Measurements from ENCODE around the gene IRF9. TPM values are rescaled to one million over a fixed set of nuclear protein-coding genes. Genes with fewer than 3 reads are reported as not detected.

Gene IRF9
- total RNA-seq, 1 experiment from 2014 or later, result 15.6 TPM

- TF ChIP-seq ELF4 (CRISPR knock-in tag; IDR thresholded peaks at IDR 0.05; ENCODE audit: low read depth) (no peak), MYBL2 (CRISPR knock-in tag; IDR thresholded peaks at IDR 0.05) (peak; percentile 82), NFATC4 (CRISPR knock-in tag; IDR thresholded peaks at IDR 0.05) (no peak), USF2 (CRISPR knock-in tag; IDR thresholded peaks at IDR 0.05) (peak; percentile 86), PREB (CRISPR knock-in tag; IDR thresholded peaks at IDR 0.05; ENCODE audit: borderline replicate concordance) (peak; percentile 88; the same call in 1 of the 2 replicates), KAT7 (CRISPR knock-in tag; IDR thresholded peaks at IDR 0.05; ENCODE audit: borderline replicate concordance) (0 out of 2 replicates have a peak, but pooled peaks have one; percentile 59), ZNF416 (CRISPR knock-in tag; IDR thresholded peaks at IDR 0.05) (no peak), CDX4 (CRISPR knock-in tag; IDR thresholded peaks at IDR 0.05; ENCODE audit: borderline replicate concordance) (no peak), ZNF532 (CRISPR knock-in tag; IDR thresholded peaks at IDR 0.05; ENCODE audit: borderline replicate concordance) (no peak), NFYB (CRISPR knock-in tag; conservative IDR thresholded peaks at IDR 0.05; ENCODE audit: low read depth) (no peak), RELA (CRISPR knock-in tag; IDR thresholded peaks at IDR 0.05; ENCODE audit: borderline replicate concordance) (0 out of 2 replicates have a peak, but pooled peaks have one; percentile 55), ZNF396 (CRISPR knock-in tag; IDR thresholded peaks at IDR 0.05; ENCODE audit: borderline replicate concordance) (no peak), NR3C1 (CRISPR knock-in tag; conservative IDR thresholded peaks at IDR 0.05; ENCODE audit: low read depth) (peak; percentile 87; the same call in 1 of the 2 replicates), ZNF219 (CRISPR knock-in tag; IDR thresholded peaks at IDR 0.05; ENCODE audit: borderline replicate concordance) (peak; percentile 33; the same call in 1 of the 2 replicates), E2F1 (CRISPR knock-in tag; IDR thresholded peaks at IDR 0.05) (no peak), FOXP1 (CRISPR knock-in tag; IDR thresholded peaks at IDR 0.05; ENCODE audit: borderline replicate concordance) (peak; percentile 74; the same call in 1 of the 2 replicates), IRF1 (CRISPR knock-in tag; IDR thresholded peaks at IDR 0.05) (no peak; the same call in 1 of the 2 replicates), FOXK1 (CRISPR knock-in tag; IDR thresholded peaks at IDR 0.05) (peak; percentile 85), ETV6 (CRISPR knock-in tag; IDR thresholded peaks at IDR 0.05) (peak; percentile 47; the same call in 1 of the 2 replicates), AR (CRISPR knock-in tag; IDR thresholded peaks at IDR 0.05) (no peak), STAT6 (CRISPR knock-in tag; conservative IDR thresholded peaks at IDR 0.05; ENCODE audit: low read depth) (0 out of 2 replicates have a peak, but pooled peaks have one; percentile 75), SMAD4 (CRISPR knock-in tag; IDR thresholded peaks at IDR 0.05) (no peak)
Observed at GRCh38 chr14:24188251-24189058, 27.4 kb downstream of the IRF9 start, which contains the start of gene IPO4 (continued).

Data from WTC11 (cell line).